ENCODE data around the gene TP53I13.

Gene TP53I13

GRCh38 chr17:29574732-29575510 is 6.4 kb downstream of the TP53I13 start:
- Mint-ChIP-seq H3K27me3 (no peaks in the 10 kb centered on the region), H3K27ac (peak overlapping the region in 1 of 2 donors; percentile 77), H3K4me3 (no peak overlapping the region), H3K4me1 (peaks cover 31% of the 10 kb centered on the region), H3K9me3 (no peaks in the 10 kb centered on the region)
- DNase-seq: no peak
- no peak for ATAC-seq

- no peak overlapping the region for H3K4me3 Mint-ChIP-seq
- H3K9me3 Mint-ChIP-seq: no peaks in the 10 kb centered on the region
- H3K27me3 Mint-ChIP-seq: no peaks in the 10 kb centered on the region
- DNase-seq (no peak), ATAC-seq (no peak)
- peak overlapping the region in 1 of 2 donors; percentile 67 for H3K27ac Mint-ChIP-seq
- peaks cover 36% of the 10 kb centered on the region for H3K4me1 Mint-ChIP-seq
Observed at GRCh38 chr17:29575511-29576213, 7.2 kb downstream of the TP53I13 start.

- H3K27ac Mint-ChIP-seq: no peak overlapping the region
- no peak overlapping the region for H3K4me3 Mint-ChIP-seq
- DNase-seq (no peak), ATAC-seq (no peak)
- H3K9me3 Mint-ChIP-seq: no peaks in the 10 kb centered on the region
- H3K27me3 Mint-ChIP-seq: no peaks in the 10 kb centered on the region
- peaks cover 39% of the 10 kb centered on the region for H3K4me1 Mint-ChIP-seq
Observed at GRCh38 chr17:29576214-29577000, 7.9 kb downstream of the TP53I13 start.

- DNase-seq (no peak), ATAC-seq (no peak)
- Mint-ChIP-seq H3K27me3 (no peaks in the 10 kb centered on the region), H3K9me3 (no peaks in the 10 kb centered on the region), H3K4me1 (peaks cover 43% of the 10 kb centered on the region), H3K4me3 (no peak overlapping the region), H3K27ac (no peak overlapping the region)
Observed at GRCh38 chr17:29577001-29577370, 8.5 kb downstream of the TP53I13 start.

- DNase-seq: no peak
- H3K9me3 Mint-ChIP-seq: no peaks in the 10 kb centered on the region
- H3K27me3 Mint-ChIP-seq: no peaks in the 10 kb centered on the region
- peak overlapping the region; percentile 52 to 92 for H3K27ac Mint-ChIP-seq
- peaks cover 43% of the 10 kb centered on the region for H3K4me1 Mint-ChIP-seq
- ATAC-seq: no peak
- no peak overlapping the region for H3K4me3 Mint-ChIP-seq
Observed at GRCh38 chr17:29577385-29578211, 9.1 kb downstream of the TP53I13 start.

GRCh38 chr17:29578626-29579485 is 10.4 kb downstream of the TP53I13 start:
- DNase-seq: no peak
- ATAC-seq: no peak
- Mint-ChIP-seq H3K4me1 (peaks cover 37% of the 10 kb centered on the region), H3K27me3 (no peaks in the 10 kb centered on the region), H3K9me3 (no peaks in the 10 kb centered on the region), H3K4me3 (no peak overlapping the region), H3K27ac (peak overlapping the region in 1 of 2 donors; percentile 11)

GRCh38 chr17:29579866-29580771 is 11.6 kb downstream of the TP53I13 start:
- peak overlapping the region in 1 of 2 donors; percentile 47 for H3K27ac Mint-ChIP-seq
- no peaks in the 10 kb centered on the region for H3K9me3 Mint-ChIP-seq

GRCh38 chr17:29581583-29582253 is 13.2 kb downstream of the TP53I13 start:
- no peaks in the 10 kb centered on the region for H3K27me3 Mint-ChIP-seq
- DNase-seq (no peak), ATAC-seq (no peak)
- H3K9me3 Mint-ChIP-seq: no peaks in the 10 kb centered on the region
- H3K4me3 Mint-ChIP-seq: no peak overlapping the region
- H3K4me1 Mint-ChIP-seq: peaks cover 53% of the 10 kb centered on the region
- no peak overlapping the region for H3K27ac Mint-ChIP-seq

More at GRCh38 chr17:29579866-29580771, 11.6 kb downstream of the TP53I13 start:
- ATAC-seq (peak; percentile 97), DNase-seq (peak; percentile 87 to 92)
- peaks cover 37% of the 10 kb centered on the region for H3K4me1 Mint-ChIP-seq
- no peaks in the 10 kb centered on the region for H3K27me3 Mint-ChIP-seq
- no peak overlapping the region for H3K4me3 Mint-ChIP-seq

GRCh38 chr17:29582254-29582765 is 13.8 kb downstream of the TP53I13 start:
- no peak overlapping the region for H3K4me3 Mint-ChIP-seq
- ATAC-seq (no peak), DNase-seq (no peak)
- peaks cover 59% of the 10 kb centered on the region for H3K4me1 Mint-ChIP-seq
- H3K27ac Mint-ChIP-seq: peak overlapping the region in 1 of 2 donors; percentile 87
- H3K27me3 Mint-ChIP-seq: no peaks in the 10 kb centered on the region
- H3K9me3 Mint-ChIP-seq: no peaks in the 10 kb centered on the region

GRCh38 chr17:29582772-29583171 is 14.3 kb downstream of the TP53I13 start:
- Mint-ChIP-seq H3K27ac (no peak overlapping the region), H3K27me3 (no peaks in the 10 kb centered on the region), H3K4me1 (peaks cover 64% of the 10 kb centered on the region), H3K9me3 (no peaks in the 10 kb centered on the region), H3K4me3 (no peak overlapping the region)
- ATAC-seq (no peak), DNase-seq (peak in 1 of 2 donors; percentile 8)

GRCh38 chr17:29583324-29584248 is 15.1 kb downstream of the TP53I13 start:
- peak overlapping the region in 1 of 2 donors; percentile 15 for H3K4me3 Mint-ChIP-seq

More at GRCh38 chr17:29583324-29584248, 15.1 kb downstream of the TP53I13 start:
- Mint-ChIP-seq H3K4me1 (peaks cover 72% of the 10 kb centered on the region), H3K27ac (peak overlapping the region in 1 of 2 donors; percentile 89), H3K27me3 (no peaks in the 10 kb centered on the region), H3K9me3 (no peaks in the 10 kb centered on the region)
- DNase-seq (peak in 1 of 2 donors; percentile 7), ATAC-seq (no peak)

All from stimulated activated naive CD8-positive, alpha-beta T cell treated with anti-CD3 and anti-CD28 coated beads, Interleukin-15, amount 100 ng/mL, for 72 hours (primary cell).